HG03135 (cell line): ENCODE data around the gene SOAT2.
"Not testable (repeated sequence)": the region's sequence is repeated elsewhere in the genome, so short reads cannot be mapped to it uniquely, and the experiment has no call there.

Experiments used
- ATAC-seq: cut with Tn5 transposase; IDR thresholded peaks from one replicate; pipeline ENCODE4 v1.9.1; 2021; ENCODE audit warnings: mild to moderate bottlenecking, moderate library complexity; ENCODE audit not compliant: unreplicated experiment

SOAT2 gene

DNA sequence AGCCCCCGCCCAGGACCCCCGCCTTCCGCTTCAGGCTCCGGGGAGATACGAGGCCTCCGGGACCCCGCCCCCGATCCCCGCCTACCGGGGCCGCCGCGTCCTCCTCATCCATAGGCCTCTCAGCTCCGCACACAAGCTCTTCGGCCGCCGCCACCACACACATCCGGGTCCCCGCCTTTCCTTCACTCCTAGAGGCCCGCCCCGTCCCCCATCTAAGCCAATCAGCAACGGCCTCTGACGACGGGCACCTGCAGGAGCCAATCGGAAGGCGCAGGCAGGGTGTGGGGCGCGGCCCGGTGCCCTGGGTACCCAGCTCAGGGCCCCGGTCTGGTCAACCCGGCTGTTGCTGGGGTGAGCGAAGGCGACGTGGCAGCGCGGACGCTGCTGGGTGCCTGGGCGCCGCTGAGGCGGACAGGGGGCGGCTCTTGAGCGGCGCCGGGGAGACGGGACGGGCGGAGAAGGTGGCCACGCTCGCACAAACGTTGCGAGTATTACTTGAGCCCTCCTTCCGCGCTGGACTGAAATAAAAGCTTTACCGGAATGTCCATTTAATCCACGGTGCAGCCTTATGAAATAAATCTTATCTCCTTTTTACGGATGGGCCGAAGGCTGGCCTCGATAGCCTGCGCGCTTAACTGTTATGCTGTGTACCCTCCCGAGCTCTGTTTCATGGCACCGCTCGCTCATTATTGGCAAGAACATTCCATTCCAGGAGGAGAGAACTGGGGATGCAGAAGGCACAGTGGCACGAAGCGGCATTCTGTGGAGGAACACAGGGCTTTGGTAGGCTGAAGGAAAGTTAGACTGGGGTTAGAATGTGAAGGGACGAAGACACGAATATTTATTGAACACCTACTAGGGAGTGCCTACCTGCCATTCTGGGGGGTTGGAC, 23.8 kb upstream of the SOAT2 start, which contains the start of gene SPRYD3:
Gene SPRYD3, minus strand, starts transcription at position 165 of the 892 bp plus-strand sequence. Its CDS starts 57 bp downstream, at position 108.
- peak; percentile 98 for ATAC-seq

- no peak for ATAC-seq
Observed at GRCh38 chr12:53082637-53083175, 20.6 kb upstream of the SOAT2 start.

- ATAC-seq: no peak
Observed at GRCh38 chr12:53086361-53086760, 16.9 kb upstream of the SOAT2 start.

DNA sequence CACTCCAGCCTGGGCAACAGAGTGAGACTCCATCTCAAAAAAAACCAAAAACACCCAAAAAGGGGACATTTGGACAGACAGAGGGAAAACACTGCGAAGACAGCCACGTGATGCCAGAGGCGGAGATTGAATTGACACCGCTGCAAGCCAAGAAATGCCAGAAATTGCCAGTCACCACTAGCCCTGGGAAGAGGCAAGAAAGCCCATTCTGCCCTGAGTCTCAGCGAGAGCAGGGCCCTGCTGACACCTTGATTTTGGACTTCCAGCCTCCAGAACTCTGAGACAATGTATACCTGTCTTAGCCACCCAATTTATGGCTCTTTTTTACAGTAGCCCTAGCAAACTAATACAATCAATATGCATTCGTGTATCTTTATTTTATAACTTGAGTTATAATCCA, 13.2 kb upstream of the SOAT2 start:
- ATAC-seq: no peak

GRCh38 chr12:53090554-53090953, 12.7 kb upstream of the SOAT2 start:
- no peak for ATAC-seq

DNA sequence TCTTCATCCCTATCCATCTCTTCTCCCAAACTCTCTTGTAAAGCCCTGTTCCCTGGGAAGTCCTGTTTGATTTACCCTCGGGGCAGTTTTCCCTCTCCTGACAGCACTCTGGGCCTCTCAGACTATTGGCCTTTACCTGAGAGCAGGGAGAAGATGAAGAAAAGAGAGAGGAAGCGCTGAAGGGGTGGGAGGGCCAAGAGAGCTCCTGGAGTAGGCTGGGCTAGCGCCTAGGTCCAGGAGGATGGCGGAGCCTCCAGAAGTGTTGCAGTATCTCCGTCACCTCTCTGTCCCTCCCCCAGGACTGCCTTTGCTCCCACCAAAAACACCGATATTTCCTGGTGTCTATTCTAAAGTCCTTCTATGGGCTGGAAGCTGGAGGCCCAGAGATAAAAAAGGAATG, 11.5 kb upstream of the SOAT2 start:
- no peak for ATAC-seq

DNA sequence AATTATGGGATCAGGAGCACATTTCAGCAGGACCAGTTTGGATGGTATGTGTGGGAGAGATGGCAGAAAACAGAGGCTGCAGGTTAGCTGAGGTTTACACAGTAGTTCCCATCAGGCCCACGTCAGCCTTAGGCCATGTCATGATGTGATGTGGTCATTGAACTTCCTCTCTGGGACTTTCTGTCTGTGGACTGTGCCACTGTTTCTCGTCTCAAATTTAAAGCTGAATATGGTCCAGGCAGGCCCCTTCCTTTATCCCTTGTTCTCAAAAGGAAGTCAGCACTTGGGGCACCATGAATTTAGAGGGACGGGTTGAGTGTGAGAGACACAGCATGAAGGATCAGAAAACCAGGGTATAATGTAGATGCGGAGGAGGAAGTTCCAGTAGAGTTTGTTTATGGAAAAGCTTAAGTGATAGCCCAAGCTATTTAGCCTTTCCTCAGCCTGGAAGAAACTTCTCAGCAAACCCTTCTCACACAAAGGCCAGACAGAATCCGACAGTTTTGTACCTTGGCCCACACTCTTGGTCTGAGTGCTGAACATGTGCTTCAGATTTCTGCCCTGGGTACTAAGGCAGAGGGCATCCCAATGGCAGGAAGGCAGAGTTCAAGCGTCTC, 9.4 kb upstream of the SOAT2 start:
- ATAC-seq: no peak

GRCh38 chr12:53094394-53094787, 8.9 kb upstream of the SOAT2 start:
- no peak for ATAC-seq

DNA sequence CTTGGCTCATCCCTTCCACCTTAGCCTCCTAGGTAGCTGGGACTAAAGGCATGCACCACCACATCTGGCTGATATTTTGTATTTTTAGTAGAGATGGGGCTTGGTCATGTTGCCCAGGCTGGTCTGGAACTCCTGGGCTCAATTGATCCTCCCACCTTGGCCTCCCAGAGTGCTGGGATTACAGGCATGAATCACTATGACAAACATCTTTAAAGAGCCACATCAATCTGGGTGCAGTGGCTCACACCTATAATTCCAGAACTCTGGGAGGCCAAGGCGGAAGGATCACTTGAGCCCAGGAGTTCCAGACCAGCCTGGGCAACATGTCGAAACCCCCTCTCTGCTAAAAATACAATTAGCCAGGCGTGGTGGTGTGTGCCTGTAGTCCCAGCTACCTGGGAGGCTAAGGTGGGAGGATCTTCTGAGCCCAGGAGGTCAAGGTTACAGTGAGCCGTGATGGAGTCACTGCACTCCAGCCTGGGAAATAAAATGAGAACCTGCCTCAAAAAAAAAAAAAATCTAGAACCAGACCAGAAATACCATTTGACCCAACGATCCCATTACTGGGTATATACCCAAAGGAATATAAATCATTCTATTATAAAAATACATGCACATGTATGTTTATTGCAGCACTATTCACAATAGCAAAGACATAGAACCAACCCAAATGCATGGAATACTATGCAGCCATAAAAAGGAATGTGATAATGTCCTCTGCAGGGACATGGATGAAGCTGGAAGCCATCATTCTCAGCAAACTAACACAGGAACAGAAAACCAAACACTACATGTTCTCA, 8.3 kb upstream of the SOAT2 start:
- not testable (repeated sequence) for ATAC-seq

DNA sequence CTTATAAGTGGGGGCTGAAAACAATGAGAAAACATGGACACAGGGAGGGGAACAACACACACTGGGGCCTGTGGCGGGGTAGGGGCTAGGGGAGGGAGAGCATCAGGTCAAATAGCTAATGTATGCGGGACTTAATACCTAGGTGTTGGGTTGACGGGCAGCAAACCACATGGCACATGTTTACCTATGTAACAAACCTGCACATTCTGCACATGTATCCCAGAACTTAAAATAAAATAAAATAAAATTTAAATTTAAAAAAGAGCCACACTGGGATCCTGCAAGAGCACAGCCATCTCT, 7.7 kb upstream of the SOAT2 start:
- not testable (repeated sequence) for ATAC-seq

DNA sequence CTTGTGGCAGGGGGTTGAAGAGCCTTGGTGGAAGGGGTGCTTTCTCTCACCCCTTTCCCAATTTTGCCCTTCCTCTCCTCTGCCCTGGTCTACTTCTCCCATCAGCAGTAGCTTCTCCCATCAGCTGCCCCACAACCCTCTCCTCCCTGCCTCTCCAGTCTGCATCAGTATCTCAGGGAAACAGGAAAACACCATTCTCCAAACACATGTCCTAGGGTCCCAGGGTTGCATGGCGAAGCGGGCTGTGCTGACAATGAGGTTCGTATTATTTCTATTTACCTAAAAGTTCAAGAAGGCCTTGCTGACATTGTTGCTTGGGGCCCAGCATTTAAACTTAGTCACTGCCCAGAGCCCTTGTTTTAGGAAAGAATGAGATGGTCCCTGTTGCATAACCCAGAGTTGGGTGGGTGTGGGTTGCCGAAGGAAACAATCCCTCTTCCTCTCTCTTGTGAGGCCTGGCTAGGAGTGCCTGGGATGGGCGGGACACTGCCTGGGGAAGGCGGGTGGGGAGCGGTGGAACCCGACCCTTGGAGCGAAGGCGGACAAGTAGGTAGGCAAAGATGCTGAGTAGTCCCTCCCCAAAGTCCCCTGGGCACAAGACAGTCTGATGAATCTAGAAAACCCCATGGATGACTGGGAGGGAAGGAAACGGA, 7.1 kb upstream of the SOAT2 start:
- no peak for ATAC-seq

DNA sequence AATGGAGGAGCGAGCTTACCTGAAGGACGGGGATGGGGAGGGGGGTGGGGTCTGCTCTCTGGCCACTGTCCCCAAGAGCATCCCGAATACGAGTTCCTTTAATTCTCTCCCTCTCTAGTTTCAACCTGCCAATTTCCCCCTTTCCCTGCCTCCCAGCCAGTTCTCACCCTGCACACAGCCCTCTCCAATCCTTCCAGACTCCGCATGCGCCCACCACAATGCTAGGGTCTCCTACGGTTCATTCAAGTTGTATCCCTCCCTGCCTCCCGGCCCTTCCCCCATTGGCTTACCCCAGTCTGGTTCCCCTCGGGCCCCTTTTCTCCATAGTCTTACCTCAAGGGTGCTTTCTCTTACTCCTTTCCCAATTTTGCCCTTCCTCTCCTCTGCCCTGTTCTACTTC, 6.5 kb upstream of the SOAT2 start:
- ATAC-seq: no peak

- ATAC-seq: no peak
Observed at GRCh38 chr12:53097207-53097563, 6.1 kb upstream of the SOAT2 start.

GRCh38 chr12:53097564-53098353, 5.5 kb upstream of the SOAT2 start, which contains the start of gene IGFBP6:
Gene IGFBP6, plus strand, starts transcription at chr12:53097667. Its CDS starts 51 bp downstream, at chr12:53097718.
- no peak for ATAC-seq

DNA sequence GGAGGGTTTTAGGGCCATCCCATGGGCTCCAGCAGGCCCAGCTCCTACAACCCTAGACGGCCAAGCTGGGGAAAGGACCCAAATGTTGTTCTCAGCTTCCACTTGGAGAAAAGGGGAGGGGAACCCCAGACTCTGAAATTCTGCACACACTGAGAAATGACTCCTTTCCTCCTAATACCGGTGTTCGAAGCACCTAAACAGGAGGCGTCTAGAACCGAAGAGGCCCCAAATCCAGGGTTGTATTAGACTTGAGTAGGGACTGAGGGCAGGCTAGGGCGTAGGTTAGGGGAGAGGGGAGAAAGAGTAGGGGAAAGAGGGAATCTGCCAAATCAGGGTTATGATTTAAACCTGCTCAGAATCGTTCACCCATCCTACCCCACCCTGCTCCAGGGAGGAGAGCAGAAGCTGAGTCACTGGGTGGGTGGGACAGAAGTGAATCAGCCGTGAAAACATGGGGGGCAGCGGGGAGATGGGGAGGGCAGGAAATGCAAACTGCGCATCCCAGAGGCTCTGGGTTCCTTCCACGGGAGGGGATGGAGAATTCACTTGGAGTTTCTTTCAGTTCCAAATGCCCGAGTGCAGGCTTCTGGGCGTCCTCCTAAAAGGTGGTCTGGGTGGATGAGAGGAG, 4.8 kb upstream of the SOAT2 start:
- no peak for ATAC-seq

GRCh38 chr12:53099071-53099882, 4.0 kb upstream of the SOAT2 start:
- no peak for ATAC-seq

DNA sequence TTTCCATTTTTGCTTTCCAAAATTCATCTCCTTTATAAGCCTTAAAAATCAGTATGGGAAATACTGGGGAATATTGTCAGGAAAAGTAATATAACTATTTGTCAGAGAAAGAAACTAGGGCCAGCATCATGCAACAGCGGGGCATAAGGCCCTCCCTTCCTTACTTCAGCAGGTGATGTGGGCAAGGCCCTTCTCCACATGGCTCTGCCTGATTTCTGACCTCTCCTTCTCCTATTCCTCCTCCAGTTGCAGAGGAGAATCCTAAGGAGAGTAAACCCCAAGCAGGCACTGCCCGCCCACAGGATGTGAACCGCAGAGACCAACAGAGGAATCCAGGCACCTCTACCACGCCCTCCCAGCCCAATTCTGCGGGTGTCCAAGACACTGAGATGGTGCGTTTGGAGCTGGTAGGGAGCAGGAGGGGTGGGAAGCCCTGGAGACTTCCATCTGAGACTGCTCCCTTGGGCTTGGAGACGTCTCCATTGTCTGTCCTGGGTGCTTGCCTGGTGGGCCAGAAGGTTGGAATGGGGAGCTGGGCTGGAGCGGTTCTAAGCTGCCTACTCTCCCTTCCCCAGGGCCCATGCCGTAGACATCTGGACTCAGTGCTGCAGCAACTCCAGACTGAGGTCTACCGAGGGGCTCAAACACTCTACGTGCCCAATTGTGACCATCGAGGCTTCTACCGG, 2.7 kb upstream of the SOAT2 start:
- no peak for ATAC-seq

DNA sequence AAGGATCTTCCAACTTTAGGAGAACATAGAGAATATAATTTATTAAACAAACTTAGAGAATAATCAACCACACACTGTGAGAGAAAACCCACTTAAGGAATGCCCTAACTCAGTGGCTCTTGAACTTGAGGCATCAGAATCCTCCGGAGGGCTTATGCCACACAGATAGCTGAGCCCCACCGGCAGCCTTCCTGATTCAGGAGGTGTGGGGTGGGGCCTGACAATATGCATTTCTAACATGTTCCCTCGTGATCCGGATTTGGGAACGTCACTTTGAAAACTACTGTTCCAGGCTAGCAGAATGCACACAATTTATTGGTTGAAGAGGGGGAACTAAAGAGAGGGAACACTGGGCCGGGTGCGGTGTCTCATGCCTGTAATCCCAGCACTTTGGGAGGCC, 2.0 kb upstream of the SOAT2 start:
- no peak for ATAC-seq
